CD14-positive monocyte (primary cell): ENCODE measurements around the gene ANKRD39. TPM values are rescaled to one million over a fixed set of nuclear protein-coding genes. Genes with fewer than 3 reads are reported as not detected.

Experiments used
- DNase-seq, 3 donors: peaks; one replicate each; pipeline ENCODE4 v3.0.0-alpha.2; 2011 to 2022
- H2AFZ ChIP-seq: 2 replicates; pipeline ENCODE4 v1.6.0; 2012; ENCODE audit warnings: mild to moderate bottlenecking, low read depth, low read length, inconsistent platforms; ENCODE audit not compliant: insufficient read depth, poor library complexity, severe bottlenecking
- H3K27ac ChIP-seq, 2 donors: 1 replicate in 1 of 2; 2 replicates in 1 of 2; pipeline ENCODE4 v1.5.1; 2012 to 2013; ENCODE audit warnings: low read length in 2 of 2, control low read depth in 1 of 2, inconsistent platforms in 1 of 2, low read depth in 1 of 2, mild to moderate bottlenecking in 1 of 2
- H3K27me3 ChIP-seq, 2 donors: one replicate each; pipeline versions ENCODE4 v1.6.0 to v1.6.1; 2011 to 2013; ENCODE audit warnings: low read length in 2 of 2; ENCODE audit not compliant: control insufficient read depth in 2 of 2, insufficient read depth in 2 of 2
- H3K36me3 ChIP-seq, 2 donors: replicated peaks in 1 of 2; 1 replicate in 1 of 2; 2 replicates in 1 of 2; pipeline versions ENCODE4 v1.5.1 to v1.6.1; 2012 to 2013; ENCODE audit warnings: low read length in 2 of 2, control low read depth in 1 of 2, inconsistent platforms in 1 of 2, mild to moderate bottlenecking in 1 of 2; ENCODE audit not compliant: insufficient read depth in 2 of 2, control insufficient read depth in 1 of 2
- H3K4me1 ChIP-seq, 2 donors: 1 replicate in 1 of 2; 2 replicates in 1 of 2; pipeline versions ENCODE4 v1.5.1 to v1.6.1; 2012 to 2013; ENCODE audit warnings: low read length in 2 of 2, control low read depth in 1 of 2, inconsistent platforms in 1 of 2, mild to moderate bottlenecking in 1 of 2, moderate library complexity in 1 of 2; ENCODE audit not compliant: insufficient read depth in 2 of 2, control insufficient read depth in 1 of 2
- H3K4me2 ChIP-seq: replicated peaks from 2 replicates; pipeline ENCODE3; 2012; ENCODE audit warnings: low read length, moderate library complexity, mild to moderate bottlenecking; ENCODE audit not compliant: poor library complexity, severe bottlenecking; ENCODE audit errors: extremely low read depth
- H3K4me3 ChIP-seq, 3 experiments: fragments of 200-600 bp in 1 of 3; sonication (generic) in 1 of 3; replicated peaks in 1 of 3; 1 replicate in 2 of 3; 2 replicates in 1 of 3; pipeline ENCODE4 v1.5.1; 2011 to 2013; ENCODE audit warnings: low read length in 3 of 3, mild to moderate bottlenecking in 3 of 3, control low read depth in 2 of 3, low read depth in 2 of 3, inconsistent platforms in 1 of 3, moderate library complexity in 1 of 3
- H3K79me2 ChIP-seq: 2 replicates; pipeline ENCODE4 v1.6.0; 2012; ENCODE audit warnings: mild to moderate bottlenecking, control low read depth, inconsistent platforms, low read length, moderate library complexity; ENCODE audit not compliant: insufficient read depth
- H3K9ac ChIP-seq: 2 replicates; pipeline ENCODE4 v1.6.0; 2017; ENCODE audit warnings: low read length, mild to moderate bottlenecking; ENCODE audit not compliant: insufficient read depth, poor library complexity, severe bottlenecking
- H3K9me3 ChIP-seq, 2 donors: replicated peaks in 1 of 2; 1 replicate in 1 of 2; 2 replicates in 1 of 2; pipeline versions ENCODE4 v1.5.1 to v1.6.1; 2012 to 2013; ENCODE audit warnings: low read length in 2 of 2, control low read depth in 1 of 2; ENCODE audit not compliant: control insufficient read depth in 1 of 2, insufficient read depth in 1 of 2
- H4K20me1 ChIP-seq: 2 replicates; pipeline ENCODE4 v1.6.0; 2012; ENCODE audit warnings: mild to moderate bottlenecking, low read length, control low read depth, moderate library complexity; ENCODE audit not compliant: insufficient read depth
- H3K27ac Mint-ChIP-seq, 7 donors: one replicate each; pipeline ENCODE4 v1.8.0; 2020; ENCODE audit warnings: mild to moderate bottlenecking in 7 of 7, mixed read lengths in 7 of 7, moderate library complexity in 6 of 7, inconsistent platforms in 2 of 7
- H3K27me3 Mint-ChIP-seq, 3 donors: one replicate each; pipeline ENCODE4 v1.8.0; 2021 to 2022; ENCODE audit warnings: low read depth in 3 of 3, mild to moderate bottlenecking in 3 of 3, mixed read lengths in 3 of 3, moderate library complexity in 3 of 3, inconsistent platforms in 1 of 3
- H3K36me3 Mint-ChIP-seq, 2 donors: one replicate each; pipeline ENCODE4 v1.8.0; 2020; ENCODE audit warnings: mixed read lengths in 2 of 2, inconsistent platforms in 1 of 2, mild to moderate bottlenecking in 1 of 2
- H3K4me1 Mint-ChIP-seq: one replicate; pipeline ENCODE4 v1.8.0; 2020; ENCODE audit warnings: mild to moderate bottlenecking, mixed read lengths
- H3K4me3 Mint-ChIP-seq, 2 donors: one replicate each; pipeline ENCODE4 v1.8.0; 2020; ENCODE audit warnings: mild to moderate bottlenecking in 2 of 2, mixed read lengths in 2 of 2, moderate library complexity in 1 of 2
- H3K9me3 Mint-ChIP-seq, 7 donors: one replicate each; pipeline ENCODE4 v1.8.0; 2020 to 2022; ENCODE audit warnings: mixed read lengths in 7 of 7, mild to moderate bottlenecking in 6 of 7, moderate library complexity in 6 of 7, inconsistent platforms in 2 of 7
- CTCF ChIP-seq: fragments of 200-600 bp; IDR thresholded peaks from one replicate; pipeline ENCODE4 v1.8.0; 2022; ENCODE audit warnings: antibody characterized with exemption, mild to moderate bottlenecking
- WGBS: methylation state at CpG from one replicate; pipeline ENCODE4 v1.1.5; 2013; ENCODE audit warnings: missing lambda C conversion rate; ENCODE audit not compliant: insufficient coverage; 5-methylcytosine and 5-hydroxymethylcytosine counted together
- intact Hi-C, 2 donors: fragments of 100-400 bp; cut with micrococcal nuclease; formaldehyde crosslinking; loops; one replicate each; pipeline versions ENCODE4 v1.15.0 to v1.15.1; 2023
- polyA plus RNA-seq, 3 donors: library from polyadenylated mRNA; depleted of rRNA in 1 of 3; unstranded in 2 of 3; stranded (reverse) in 1 of 3; fragments of 300-500 nt in 2 of 3; fragments of >200 nt in 1 of 3; fragmentation: Illumina TruSeq in 2 of 3; gene quantifications; 1 replicate in 2 of 3; 2 replicates in 1 of 3; pipeline ENCODE4 v1.2.3, GENCODE V29; 2012 to 2021

Gene ANKRD39
- polyA plus RNA-seq, 3 donors, result 6.2 to 9.7 (median 9.0) TPM

GRCh38 chr2:96856776-96857666, 795 bp downstream of the ANKRD39 start:
- no peak for DNase-seq
- Histone ChIP-seq H3K9ac (peak overlapping the region; percentile 73), H2AFZ (peak overlapping the region; percentile 95), H4K20me1 (no peaks in the 10 kb centered on the region), H3K4me1 (peaks cover 26 to 30% of the 10 kb centered on the region in 2 donors), H3K9me3 (no peaks in the 10 kb centered on the region), H3K27me3 (peaks cover 0 to 30% of the 10 kb centered on the region in 2 donors), H3K4me2 (peak overlapping the region; percentile 97), H3K79me2 (peaks cover 17% of the 10 kb centered on the region), H3K36me3 (peaks cover 6 to 21% of the 10 kb centered on the region in 2 donors), H3K27ac (peak overlapping the region in 1 of 2 donors; percentile 57), H3K4me3 (peak overlapping the region; percentile 59 to 76 (median 73))
- Mint-ChIP-seq H3K4me3 (peak overlapping the region; percentile 80 to 89), H3K36me3 (peaks cover 27 to 30% of the 10 kb centered on the region in 2 donors), H3K27ac (peak overlapping the region in 3 of 7 donors; percentile 33 to 79 (median 56)), H3K4me1 (peaks cover 34% of the 10 kb centered on the region), H3K9me3 (peaks cover 0 to 3% (median 0%) of the 10 kb centered on the region in 7 donors), H3K27me3 (peaks cover 20 to 33% (median 31%) of the 10 kb centered on the region in 3 donors)
- TF ChIP-seq CTCF, result no peak
- intact Hi-C loops, result loop anchor here (5.0 kb wide), 1 partner anchor 40 kb away; the partner anchor contains the start of gene CNNM3 (in 2 of the 2)
- 12% methylated on average over 27 of the region's 27 CpGs for WGBS

DNA sequence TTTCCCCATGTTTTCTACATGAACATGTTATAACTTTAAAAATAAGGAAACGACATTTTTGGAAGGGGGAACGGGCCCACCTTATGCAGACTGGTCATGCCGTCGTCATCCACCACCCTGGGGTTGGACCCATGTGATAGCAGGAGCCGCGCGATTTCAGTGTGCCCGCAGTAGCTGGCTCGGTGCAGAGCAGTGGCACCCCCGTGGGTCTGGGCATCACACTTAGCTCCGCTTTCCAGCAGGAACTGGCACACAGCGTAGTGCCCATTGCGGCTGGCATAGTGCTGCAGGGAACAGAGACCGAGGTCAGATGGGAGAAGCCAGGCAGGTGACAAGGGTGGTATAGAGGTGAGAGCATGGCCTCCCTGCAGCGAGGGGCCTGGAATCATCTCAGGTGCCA, 4.5 kb downstream of the ANKRD39 start:
- Histone ChIP-seq H3K9ac (no peak overlapping the region), H2AFZ (no peak overlapping the region), H3K36me3 (peaks cover 20 to 49% of the 10 kb centered on the region in 2 donors), H4K20me1 (no peaks in the 10 kb centered on the region), H3K4me1 (peaks cover 12 to 16% of the 10 kb centered on the region in 2 donors), H3K4me2 (no peak overlapping the region), H3K27me3 (no peaks in the 10 kb centered on the region), H3K27ac (no peak overlapping the region), H3K4me3 (no peak overlapping the region), H3K79me2 (peaks cover 17% of the 10 kb centered on the region), H3K9me3 (no peaks in the 10 kb centered on the region)
- peaks cover 28 to 53% of the 10 kb centered on the region in 2 donors for H3K36me3 Mint-ChIP-seq
- DNase-seq, result no peak
- H3K4me3 Mint-ChIP-seq, result no peak overlapping the region
- peaks cover 0 to 2% (median 0%) of the 10 kb centered on the region in 7 donors for H3K9me3 Mint-ChIP-seq
- peaks cover 15% of the 10 kb centered on the region for H3K4me1 Mint-ChIP-seq
- intact Hi-C loops, result no loop called here
- no peak for TF ChIP-seq CTCF
- no peak overlapping the region for H3K27ac Mint-ChIP-seq
- WGBS, result 98% methylated on average over 14 of the region's 15 CpGs
- H3K27me3 Mint-ChIP-seq, result peaks cover under 1 to 5% (median 3%) of the 10 kb centered on the region in 3 donors
